Measurements from ENCODE around the gene BCAS1. TPM values are rescaled to one million over a fixed set of nuclear protein-coding genes. Genes with fewer than 3 reads are reported as not detected.
"Not testable (repeated sequence)": the region's sequence is repeated elsewhere in the genome, so short reads cannot be mapped to it uniquely, and the experiment has no call there.

Gene BCAS1
- total RNA-seq, 1 donor from 2014 or later = 0.08 TPM

DNA sequence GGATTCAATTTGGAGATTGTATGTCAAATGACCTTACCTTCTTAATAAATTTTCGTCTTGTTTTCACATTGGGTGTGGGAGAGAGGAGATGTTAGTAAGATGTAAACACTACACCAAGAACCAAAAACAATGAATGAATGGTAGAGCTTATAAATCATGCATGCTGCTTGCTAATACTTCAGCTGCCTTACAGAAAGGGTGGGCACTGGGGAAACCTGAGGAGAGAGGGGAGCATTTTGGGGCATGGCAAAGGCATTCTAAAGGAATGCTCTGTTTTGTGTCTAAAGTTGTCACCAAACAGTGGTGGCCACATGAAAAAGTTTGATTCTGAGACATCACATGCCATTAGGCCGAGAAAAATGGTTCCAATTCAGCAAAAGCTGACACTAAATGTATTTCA, 80.4 kb downstream of the BCAS1 start:
- no peak for DNase-seq (ENCODE audit: low spot score)
- no peak for ATAC-seq

DNA sequence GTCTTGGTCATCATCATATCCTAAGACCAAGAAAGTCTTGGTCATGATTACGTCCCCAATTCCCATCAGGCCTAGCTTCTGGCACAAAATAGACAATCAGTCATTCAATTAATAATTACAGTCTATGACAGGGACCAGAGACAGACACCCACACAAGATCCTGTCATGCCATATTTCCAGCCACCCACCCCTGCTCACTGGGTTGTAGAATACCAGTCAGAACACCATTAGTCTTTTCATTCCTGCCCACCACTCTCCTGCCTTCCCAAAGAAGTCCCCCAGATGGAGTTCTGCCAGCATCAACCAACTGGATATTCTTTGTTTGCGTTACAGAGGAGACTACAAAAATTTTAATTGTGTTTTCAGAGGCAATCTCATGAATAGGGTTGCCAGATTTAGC, 81.0 kb downstream of the BCAS1 start:
- no peak for ATAC-seq
- DNase-seq (ENCODE audit: low spot score) = no peak

DNA sequence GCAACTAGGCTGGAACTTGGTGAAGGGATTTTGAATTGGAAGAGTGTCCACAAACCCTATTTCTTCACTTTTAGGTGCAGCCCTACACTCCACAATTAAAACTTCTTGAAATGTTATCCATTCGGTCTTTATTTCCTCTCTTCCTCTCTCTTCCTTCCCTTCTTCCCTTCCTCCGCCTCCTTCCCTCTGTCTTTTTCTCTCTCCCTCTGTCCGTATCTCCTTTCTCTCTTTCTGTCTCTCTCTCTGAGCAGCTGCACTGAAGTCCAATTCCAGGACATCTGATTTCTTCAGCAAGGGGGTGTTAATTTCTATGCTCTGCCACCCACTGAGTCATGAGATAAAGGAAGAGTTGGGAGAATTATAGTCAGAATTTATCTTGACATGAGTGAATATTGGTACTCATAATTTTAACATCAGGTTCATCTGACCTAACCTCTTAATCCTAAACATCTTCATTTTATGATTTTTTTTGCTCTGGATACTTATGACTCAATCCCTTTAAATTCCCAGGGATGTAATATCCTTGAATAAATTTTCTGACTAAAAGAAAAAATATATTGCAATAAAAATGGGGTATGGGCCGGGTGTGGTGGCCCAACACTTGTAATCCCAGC, 84.2 kb downstream of the BCAS1 start:
- no peak for ATAC-seq
- no peak for DNase-seq (ENCODE audit: low spot score)

DNA sequence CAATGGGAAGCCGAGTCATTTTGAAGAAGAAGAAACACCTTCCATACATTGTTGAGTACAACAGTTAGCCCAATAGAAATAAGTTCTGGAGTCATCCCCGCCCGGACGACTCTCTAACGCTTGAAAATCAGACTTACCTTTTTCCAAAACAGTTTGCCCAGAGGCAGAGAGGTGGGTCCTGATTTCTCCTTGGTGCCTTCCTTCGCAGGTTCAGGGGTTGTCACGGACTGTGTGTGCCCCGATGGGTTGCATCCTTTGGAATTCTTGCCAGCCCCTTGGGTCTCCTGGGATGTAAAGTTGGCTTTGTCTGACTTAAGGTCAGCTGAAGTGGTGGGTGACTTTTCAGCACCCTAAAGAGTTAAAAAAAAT, 85.3 kb downstream of the BCAS1 start:
- DNase-seq (ENCODE audit: low spot score) (no peak), ATAC-seq (no peak)

DNA sequence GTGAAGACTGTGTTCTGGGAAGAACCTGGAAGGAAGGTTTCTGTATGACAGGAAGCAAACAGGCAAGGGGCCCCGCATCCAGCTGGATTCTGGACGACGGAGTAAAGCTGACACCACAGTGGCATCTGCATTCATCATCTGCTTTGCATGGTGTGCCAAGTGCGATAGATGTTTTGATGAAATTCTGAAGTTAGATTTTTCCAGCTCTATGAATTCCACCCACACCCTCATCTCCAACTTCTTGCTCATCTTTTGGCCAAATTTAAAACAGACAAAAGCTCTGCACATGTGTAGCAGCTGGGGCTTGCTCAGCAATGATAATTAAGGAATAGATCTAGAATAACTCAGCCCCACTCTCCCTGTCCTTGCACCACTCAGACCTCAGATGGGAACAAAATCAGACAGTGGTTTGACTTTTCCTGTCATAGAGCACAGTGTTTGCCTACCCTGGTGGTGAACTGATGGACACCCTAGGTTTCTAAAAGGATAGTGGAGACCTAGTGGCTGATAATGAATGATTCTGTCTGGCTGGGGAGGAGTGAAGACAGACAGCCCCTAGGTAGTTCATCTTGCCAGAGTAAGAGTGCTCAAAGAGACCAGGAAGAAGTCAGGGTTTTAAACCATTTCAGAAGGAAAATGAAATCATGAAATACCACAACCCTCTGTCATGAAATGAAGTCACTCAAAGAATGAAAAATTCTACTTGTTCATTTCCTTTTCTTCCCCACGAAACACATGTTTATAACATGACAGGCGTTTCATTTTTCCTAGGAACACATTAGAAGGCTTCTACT, 85.8 kb downstream of the BCAS1 start:
- DNase-seq (ENCODE audit: low spot score) (no peak), ATAC-seq (no peak)

DNA sequence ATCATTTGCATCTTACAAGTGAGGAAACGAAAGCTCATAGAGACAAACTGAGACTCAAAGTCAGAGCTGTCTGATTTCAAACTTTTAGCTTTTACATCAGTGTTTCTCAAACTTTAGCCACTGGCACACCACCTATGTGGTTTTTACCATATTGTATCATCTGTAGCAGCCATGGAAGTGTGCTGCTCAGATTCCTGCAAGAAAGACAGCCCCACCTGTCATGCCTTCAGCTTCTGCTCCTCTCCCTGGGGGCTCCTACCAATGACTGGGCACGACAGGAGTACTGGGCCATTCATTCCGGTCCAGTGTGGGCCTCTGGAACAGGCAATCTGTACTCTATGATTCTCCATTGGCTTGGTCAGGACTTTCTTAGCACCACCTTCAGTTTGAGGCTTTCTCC, 87.0 kb downstream of the BCAS1 start:
- ATAC-seq (no peak), DNase-seq (ENCODE audit: low spot score) (no peak)

DNA sequence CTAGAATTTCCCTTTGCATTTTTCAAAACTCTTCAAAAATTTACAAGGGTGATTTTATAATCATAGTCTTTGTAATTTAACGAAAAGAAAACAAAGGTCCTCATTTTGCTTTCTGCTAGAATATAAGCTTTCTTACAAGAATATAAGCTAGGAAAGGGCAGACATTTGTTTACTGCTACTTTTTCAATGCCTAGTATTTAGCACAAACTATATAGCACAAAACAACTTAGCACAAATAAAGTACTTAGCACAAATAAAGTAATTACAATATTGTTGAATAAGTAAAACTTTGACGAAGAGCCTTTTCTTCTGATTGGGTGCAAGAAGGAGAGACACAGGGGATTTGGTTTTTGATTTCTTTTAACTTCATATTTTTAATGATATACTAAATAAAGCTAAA, 87.8 kb downstream of the BCAS1 start:
- no peak for DNase-seq (ENCODE audit: low spot score)
- ATAC-seq = no peak

DNA sequence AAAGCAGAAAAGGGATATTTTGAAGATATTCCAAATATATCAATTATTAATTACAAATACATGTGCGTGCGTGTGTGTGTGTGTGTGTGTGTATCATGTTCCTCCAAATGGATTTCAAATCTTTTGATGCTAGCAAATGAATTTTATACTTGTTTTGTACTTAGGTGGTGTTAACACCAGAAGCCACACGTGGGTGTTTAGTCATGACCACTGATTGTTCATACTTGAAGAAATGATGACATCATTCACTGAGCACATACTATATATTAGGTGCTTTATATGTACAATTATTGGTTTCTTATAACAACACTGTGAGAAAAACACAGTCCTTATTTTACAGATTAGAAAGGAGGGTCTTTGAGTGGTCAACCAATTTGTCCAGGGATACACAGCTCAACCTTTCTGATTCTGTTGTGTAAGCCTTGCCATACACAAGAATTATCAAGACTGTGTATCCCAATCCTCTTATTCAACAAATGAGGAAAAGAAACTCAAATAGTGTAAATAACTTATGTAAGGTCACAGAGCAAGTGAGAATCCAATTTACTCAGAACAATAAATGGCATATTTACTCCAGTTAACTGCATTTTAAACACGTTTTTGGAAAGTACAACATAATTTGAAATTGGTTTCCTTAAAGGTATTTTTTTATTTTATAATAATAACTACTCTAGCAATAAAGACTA, 88.5 kb downstream of the BCAS1 start:
- DNase-seq (ENCODE audit: low spot score) = no peak
- no peak for ATAC-seq

DNA sequence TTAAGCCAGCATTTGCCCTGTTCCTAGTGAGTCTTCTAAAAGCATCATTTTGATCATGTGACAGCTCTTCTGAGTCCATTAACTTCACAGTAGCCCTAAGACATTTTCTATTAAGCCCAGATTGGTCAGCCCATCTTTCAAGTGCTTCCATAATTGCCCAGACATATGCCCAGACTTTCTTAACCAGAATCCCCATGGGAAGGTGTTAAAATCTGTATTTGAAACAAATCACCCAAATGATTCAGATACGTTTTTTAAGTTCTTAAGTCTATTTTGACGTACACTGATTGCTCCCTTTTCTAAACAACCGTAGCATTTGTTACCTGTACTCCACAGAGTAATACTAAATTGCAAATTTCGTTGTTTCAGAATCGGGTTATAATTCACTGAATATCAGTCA, 89.3 kb downstream of the BCAS1 start:
- DNase-seq (ENCODE audit: low spot score) (no peak), ATAC-seq (no peak)

DNA sequence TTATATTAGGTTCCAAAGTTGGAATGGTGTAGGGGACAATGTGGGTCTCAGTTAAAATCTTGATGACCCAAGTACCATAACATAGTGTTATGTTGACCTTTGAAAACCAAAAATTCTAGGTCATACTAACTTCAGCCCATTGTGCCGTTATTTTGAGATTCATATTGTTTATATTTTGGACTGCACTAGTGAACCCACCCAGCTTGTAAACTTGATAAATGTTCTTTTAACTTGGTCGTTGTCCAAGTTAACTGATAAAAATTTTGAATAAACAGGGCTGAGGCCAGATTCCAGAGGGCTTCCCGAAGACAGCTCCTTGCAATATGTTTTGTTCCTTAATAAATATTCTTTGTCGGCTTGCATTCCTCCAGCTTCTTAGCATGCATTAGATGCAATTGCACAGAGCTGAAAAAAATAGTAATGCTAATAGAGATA, 90.3 kb downstream of the BCAS1 start:
- no peak for DNase-seq (ENCODE audit: low spot score)
- no peak for ATAC-seq

DNA sequence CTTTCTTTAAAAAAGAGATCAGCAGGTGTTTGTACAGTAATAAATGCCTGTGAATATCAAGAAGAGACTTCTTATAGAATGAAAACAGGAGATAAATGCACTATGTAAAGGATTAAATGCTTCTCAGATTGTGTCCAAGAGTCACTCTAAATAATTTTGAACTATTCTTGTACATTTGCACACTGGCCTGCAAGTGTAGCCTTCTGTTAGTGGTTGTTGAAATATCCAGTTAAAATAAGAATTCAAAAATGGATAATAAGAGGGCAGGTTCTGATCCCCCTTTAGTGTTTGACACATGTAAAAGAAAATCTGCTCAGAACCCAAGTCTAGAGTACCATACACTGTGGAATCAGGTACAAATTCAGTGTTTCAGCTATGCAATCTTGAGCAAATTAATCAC, 91.9 kb downstream of the BCAS1 start:
- ATAC-seq (no peak), DNase-seq (ENCODE audit: low spot score) (no peak)

DNA sequence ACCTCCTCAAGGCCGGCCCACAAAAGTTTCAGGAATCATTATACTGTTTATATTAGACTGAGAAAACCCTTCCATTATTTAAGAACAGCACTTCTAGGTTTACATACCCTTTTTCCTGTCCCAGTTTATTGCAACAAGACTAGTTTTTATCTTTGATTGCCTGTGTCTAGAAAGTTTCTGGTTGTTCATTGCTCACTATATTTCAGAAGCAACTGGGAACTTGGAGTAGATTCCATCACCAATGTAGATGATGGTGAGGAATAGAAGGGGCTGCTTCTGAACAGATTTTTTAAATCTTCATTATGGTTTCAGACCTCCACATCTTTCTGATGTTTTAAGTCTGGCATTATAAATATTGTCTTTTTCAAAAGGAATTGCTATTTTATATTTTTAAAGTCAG, 93.0 kb downstream of the BCAS1 start:
- ATAC-seq = no peak
- DNase-seq (ENCODE audit: low spot score) = no peak

DNA sequence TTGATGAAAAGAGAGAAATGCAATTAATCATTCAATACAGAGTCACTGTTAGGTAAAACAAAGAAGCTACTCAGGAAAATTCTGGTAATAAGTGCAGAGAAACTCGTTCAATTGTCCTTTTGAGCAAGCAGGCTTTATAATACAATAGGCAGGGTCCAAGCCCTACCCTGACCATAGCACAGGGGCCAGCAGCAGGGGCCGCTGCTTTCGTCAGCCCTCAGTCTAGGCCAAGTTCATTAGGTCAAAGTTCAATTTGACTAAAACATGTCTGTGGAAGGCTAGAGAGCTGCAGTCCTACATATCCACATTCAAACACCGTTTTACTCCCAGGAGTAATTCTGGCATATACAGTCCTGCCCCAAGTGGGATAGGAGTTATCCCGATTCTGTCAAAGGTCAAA, 94.6 kb downstream of the BCAS1 start:
- peak; percentile 53 for DNase-seq (ENCODE audit: low spot score)
- peak; percentile 95 for ATAC-seq

DNA sequence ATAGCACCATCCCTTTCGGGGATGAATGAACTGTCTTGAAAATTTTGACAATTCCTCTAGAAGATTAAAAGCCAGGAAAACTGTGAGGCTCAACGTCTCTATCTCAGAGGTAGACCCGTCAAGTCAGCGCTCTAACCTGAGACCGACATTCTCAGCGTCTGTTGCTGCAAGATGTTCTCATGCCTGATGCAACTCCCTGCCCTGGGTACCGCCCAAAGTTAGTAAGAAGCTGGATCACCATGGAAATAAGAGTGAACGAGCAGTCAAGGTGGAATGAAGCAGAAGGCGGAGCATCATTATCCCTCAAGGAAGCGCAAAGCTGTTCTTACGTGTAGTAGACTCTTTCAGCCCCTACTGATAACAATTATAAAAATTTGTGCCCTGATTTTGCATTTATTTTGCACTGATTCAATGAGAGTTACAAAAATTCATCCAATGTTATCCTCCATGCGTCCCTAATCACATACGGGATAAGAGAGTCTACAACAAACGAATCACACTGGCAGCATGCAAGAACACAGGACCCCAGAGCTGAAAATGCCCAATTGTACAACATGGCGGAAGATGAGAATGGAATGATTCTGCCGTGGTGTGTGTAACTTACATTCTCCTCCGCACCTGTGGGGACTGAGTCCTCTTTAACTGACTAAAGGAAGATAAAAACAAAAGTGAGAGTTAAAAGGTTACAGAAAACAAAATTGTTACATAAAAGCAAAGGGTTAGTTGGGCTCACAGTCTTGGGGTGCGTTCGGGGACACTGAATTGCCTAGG, 95.4 kb downstream of the BCAS1 start:
- ATAC-seq = no peak
- DNase-seq (ENCODE audit: low spot score) = no peak

DNA sequence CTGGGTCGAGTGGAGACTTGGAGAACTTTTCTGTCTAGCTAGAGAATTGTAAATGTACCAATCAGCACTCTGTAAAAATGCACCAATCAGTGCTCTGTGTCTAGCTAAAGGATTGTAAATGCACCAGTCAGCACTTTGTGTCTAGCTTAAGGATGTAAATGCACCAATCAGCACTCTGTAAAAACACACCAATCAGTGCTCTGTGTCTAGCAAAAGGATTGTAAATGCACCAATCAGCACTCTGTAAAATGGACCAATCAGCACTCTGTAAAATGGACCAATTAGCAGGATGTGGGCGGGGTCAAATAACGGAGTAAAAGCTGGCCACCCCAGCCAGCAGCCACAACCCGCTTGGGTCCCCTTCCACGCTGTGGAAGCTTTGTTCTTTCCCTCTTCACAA, 96.5 kb downstream of the BCAS1 start:
- ATAC-seq; DNase-seq (ENCODE audit: low spot score): not testable (repeated sequence)

DNA sequence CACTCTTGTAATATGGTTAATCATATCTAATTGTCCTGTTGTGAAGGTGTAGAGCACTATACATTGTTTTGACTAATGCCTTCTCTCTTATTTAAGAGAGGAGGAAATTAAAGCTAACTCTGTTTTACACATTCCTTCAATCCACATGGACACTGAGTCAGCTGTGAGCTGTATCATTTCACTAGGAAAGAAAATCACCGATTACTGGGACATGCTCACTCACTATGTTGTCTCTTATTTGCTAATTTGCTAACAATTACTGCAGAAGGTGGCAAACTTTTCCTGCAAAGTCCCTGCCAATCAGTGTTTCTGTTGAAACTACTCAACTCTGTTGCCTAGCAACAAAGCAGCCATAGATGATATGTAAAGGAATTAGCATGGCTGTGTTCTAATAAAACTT, 98.2 kb downstream of the BCAS1 start:
- DNase-seq (ENCODE audit: low spot score) (no peak), ATAC-seq (no peak)

DNA sequence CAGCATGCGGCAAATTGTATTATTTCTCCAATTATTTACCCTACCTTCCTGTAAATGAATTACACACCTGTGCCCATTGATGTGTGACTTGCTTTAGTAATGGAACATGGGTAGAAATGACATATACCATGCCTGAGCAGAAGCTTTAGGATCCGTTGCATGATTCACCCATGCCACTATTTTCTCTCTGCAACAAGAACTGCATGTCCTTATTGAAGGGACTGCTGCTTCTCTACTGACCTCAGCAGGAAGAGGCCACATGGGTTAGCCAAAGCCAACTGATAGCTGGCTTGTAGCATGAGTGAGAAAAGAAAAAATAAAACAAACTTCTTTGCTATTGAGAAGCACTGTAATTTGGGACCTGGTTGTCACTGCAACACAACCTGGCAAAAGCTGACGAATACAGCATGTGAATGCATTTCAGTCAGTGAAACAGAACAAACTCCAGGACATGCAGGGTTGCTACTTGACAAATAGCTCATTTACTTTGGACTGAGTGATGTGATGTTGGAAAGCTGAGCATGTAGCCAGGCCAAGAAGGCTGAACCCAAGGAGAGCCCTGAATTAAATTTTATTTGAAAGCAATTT, 99.2 kb downstream of the BCAS1 start:
- DNase-seq (ENCODE audit: low spot score) (no peak), ATAC-seq (no peak)

DNA sequence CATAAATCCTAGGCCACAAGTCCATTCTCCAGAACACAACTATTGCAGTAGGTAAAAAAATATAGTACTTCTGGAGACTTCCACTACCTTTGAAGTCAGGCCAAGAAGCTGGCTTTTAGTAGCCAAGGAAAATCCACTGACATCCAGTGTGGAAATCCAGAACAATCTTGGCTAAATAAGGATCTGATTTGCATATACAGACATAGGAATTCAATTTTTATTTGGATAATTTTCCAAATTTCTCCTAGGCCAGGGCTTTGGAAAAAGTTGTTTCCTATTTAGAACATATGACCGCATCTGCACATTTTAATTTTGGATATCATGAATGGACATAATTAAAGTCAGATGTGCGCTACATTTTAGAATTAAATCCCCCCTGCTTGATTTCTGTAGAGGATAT, 100.2 kb downstream of the BCAS1 start:
- DNase-seq (ENCODE audit: low spot score) (no peak), ATAC-seq (no peak)

DNA sequence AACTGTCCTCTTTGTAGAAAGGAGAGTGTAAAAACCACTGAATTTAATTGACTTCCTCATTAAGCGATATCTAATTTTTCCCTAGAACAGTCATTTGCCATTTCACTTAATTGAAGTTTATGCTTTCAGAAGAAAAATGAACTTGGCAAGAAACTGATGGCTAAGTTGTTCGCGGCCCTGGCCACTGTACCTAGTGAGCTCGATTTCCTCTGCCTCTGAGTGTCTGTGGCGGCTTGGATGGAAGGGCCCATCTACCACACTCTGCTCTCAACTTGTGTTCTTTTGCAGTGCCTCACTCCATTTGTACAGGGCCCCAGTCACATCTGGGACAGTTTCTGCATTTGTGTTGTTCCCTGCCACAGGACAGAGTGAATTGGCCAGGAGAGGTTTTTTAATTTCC, 102.9 kb downstream of the BCAS1 start:
- DNase-seq (ENCODE audit: low spot score) (no peak), ATAC-seq (no peak)

DNA sequence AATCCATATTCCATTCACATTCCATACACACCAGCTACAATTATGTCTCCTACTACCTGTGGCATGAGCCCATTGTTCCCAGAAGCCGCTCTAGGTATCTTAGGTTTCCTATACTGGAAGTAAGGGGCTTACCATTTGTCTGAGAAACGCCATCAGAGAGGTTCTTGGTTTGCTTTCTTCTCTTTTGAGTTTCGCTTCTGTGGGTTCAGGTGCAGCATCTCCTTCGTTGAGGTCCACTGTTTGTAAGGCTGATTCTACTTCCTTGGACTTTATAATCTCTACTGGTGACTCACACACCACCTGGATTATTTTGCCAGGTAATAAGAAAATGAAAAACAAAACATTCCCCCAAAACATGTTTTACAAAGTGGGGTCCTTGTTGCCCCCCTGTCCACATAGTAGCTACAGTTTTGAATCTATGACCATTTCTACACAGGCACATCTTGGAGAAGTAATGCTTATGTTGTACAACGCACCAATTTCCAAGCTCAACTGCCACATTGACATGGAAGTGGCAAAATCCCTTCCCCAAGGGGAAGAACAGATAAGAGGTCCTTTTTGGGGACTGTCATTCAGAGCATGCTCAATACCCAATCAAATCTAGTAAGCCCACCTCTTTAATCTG, 103.5 kb downstream of the BCAS1 start:
- ATAC-seq (no peak), DNase-seq (ENCODE audit: low spot score) (no peak)

All from left lobe of liver (tissue), 2 donors.